ENCODE data around the gene ATG7. TPM values are rescaled to one million over a fixed set of nuclear protein-coding genes. Genes with fewer than 3 reads are reported as not detected.

ATG7 gene
- total and polyA plus RNA-seq, 4 donors, result 7.4 to 53.8 (median 15.6) TPM

GRCh38 chr3:11373654-11374053, 101.5 kb downstream of the ATG7 start:
- no peak for DNase-seq (ENCODE audit: low spot score)
- H3K9ac ChIP-seq (ENCODE audit: low read depth in 1 of 2, low read length in 2 of 2), result no peak overlapping the region
- H3K36me3 ChIP-seq (ENCODE audit: control insufficient read depth in 4 of 4, insufficient read depth in 3 of 4, low read depth in 1 of 4, low read length in 3 of 4), result peaks cover 1 to 9% (median 5%) of the 10 kb centered on the region in 4 donors
- TF ChIP-seq EGR1 (IDR thresholded peaks at IDR 0.05; ENCODE audit: low read depth in 2 of 2) (no peak), HNF4A (conservative IDR thresholded peaks at IDR 0.05) (no peak), TAF1 (conservative IDR thresholded peaks at IDR 0.05) (no peak), RAD21 (IDR thresholded peaks at IDR 0.05) (no peak), FOXA1 (IDR thresholded peaks at IDR 0.05) (no peak), REST (IDR thresholded peaks at IDR 0.05) (no peak), ATF3 (IDR thresholded peaks at IDR 0.05) (no peak), ZBTB33 (IDR thresholded peaks at IDR 0.05) (no peak), JUND (IDR thresholded peaks at IDR 0.05) (no peak), GABPA (IDR thresholded peaks at IDR 0.05 in 1 of 2, conservative IDR thresholded peaks at IDR 0.05 in 1 of 2) (no peak), HNF4G (IDR thresholded peaks at IDR 0.05) (no peak), YY1 (IDR thresholded peaks at IDR 0.05) (no peak), CTCF (IDR thresholded peaks at IDR 0.05; ENCODE audit: low read depth, low read length, missing input control) (no peak), RXRA (IDR thresholded peaks at IDR 0.05) (no peak), MAX (IDR thresholded peaks at IDR 0.05) (no peak), SP1 (IDR thresholded peaks at IDR 0.05) (no peak), FOXA2 (IDR thresholded peaks at IDR 0.05) (no peak), NR2F2 (IDR thresholded peaks at IDR 0.05) (no peak)
- H3K9me3 ChIP-seq (ENCODE audit: control insufficient read depth in 4 of 4, low read length in 3 of 4), result no peaks in the 10 kb centered on the region
- 97% methylated on average over 2 of the region's 2 CpGs for WGBS
- no peak overlapping the region for H3K27ac ChIP-seq (ENCODE audit: low read depth in 1 of 2, low read length in 2 of 2)
- H3K4me1 ChIP-seq (ENCODE audit: control insufficient read depth in 4 of 4, insufficient read depth in 4 of 4, low read length in 3 of 4), result no peaks in the 10 kb centered on the region
- no peaks in the 10 kb centered on the region for H3K27me3 ChIP-seq (ENCODE audit: control insufficient read depth in 4 of 4, insufficient read depth in 4 of 4, low read length in 3 of 4)
- H3K4me3 ChIP-seq (ENCODE audit: low read depth in 1 of 3, low read length in 3 of 3), result no peak overlapping the region
